Measurements from ENCODE around the gene TLK1.

DNA sequence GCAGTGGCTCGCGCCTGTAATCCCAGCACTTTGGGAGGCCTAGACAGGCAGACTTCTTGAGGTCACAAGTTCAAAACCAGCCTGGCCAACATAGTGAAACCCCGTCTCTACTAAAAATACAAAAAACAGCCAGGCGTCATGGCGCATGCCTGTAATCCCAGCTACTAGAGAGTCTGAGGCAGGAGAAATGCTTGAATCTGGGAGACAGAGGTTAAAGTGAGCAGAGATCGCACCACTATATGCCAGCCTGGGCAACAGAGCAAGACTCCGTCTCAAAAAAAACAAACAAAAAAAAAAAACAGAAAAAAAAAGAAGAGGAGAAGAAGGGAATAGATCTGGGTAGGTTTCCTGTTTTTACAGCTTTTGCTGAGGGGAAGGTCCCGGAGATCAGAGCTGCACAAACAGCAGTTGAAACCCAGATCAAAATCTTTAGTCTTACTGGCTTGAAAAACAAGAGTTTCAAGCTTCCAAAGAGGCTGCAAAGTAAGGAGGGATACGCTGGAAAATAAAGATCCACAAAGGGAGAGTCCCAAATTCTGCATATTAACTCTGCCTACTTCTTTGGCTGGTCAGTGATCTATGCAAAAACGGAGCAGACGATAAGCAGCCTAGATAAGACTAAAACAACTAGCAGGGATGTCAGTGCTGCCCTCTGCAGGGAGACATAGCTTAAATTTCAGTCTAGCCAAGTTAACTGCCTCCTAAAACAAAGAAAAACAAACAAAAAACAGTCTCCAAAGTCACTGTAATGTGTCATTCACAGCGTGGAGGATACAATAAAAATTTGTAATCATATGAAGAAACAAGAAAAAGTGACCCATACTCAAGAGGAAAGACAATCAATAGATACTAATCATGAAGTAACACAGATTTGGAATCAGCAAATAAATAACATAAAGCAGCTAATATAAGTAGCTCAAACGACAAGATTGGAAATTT, 74.1 kb downstream of the TLK1 start:
- TF ChIP-seq, protein P1, sequence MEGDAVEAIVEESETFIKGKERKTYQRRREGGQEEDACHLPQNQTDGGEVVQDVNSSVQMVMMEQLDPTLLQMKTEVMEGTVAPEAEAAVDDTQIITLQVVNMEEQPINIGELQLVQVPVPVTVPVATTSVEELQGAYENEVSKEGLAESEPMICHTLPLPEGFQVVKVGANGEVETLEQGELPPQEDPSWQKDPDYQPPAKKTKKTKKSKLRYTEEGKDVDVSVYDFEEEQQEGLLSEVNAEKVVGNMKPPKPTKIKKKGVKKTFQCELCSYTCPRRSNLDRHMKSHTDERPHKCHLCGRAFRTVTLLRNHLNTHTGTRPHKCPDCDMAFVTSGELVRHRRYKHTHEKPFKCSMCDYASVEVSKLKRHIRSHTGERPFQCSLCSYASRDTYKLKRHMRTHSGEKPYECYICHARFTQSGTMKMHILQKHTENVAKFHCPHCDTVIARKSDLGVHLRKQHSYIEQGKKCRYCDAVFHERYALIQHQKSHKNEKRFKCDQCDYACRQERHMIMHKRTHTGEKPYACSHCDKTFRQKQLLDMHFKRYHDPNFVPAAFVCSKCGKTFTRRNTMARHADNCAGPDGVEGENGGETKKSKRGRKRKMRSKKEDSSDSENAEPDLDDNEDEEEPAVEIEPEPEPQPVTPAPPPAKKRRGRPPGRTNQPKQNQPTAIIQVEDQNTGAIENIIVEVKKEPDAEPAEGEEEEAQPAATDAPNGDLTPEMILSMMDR (IDR thresholded peaks at IDR 0.05) = peak in 1 of 2 donors; percentile 18
- TF ChIP-seq EP300 (IDR thresholded peaks at IDR 0.05) (no peak), POLR2A (IDR thresholded peaks at IDR 0.05) (no peak)
